Ovary (tissue), 3 donors: Measurements from ENCODE around the gene SIK3.

Source experiments
- POLR2A ChIP-seq: fragments of 450-650 bp; IDR thresholded peaks from one replicate; pipeline ENCODE4 v1.6.1; 2017; ENCODE audit warnings: antibody characterized with exemption, mild to moderate bottlenecking, moderate library complexity
- TF ChIP-seq, protein P1 (sequence below), 3 donors: fragments of 450-650 bp in 2 of 3; fragments of 200-600 bp in 1 of 3; IDR thresholded peaks; one replicate each; pipeline versions ENCODE4 v1.5.1 to v1.8.0; 2016 to 2022; ENCODE audit warnings: antibody characterized with exemption in 3 of 3, mild to moderate bottlenecking in 1 of 3
- donor health status: DM: no; HTN: no; CAD: no.

DNA sequence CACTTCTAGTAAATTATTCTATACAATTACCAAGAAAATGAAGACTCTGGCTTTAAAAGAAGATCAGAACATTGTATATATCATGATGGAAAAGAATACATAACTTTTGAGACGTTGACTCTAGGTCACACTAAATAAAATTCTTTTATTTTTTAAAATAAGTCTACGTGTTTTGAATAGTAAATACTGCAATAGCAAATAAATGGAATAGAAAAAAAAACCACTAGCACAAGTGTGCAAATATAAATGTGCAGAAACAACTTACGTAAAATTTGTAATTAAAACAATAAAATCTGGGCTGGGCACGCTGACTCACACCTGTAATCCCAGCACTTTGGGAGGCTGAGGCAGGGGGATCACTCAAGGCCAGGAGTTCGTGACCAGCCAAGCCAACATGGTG lies 17.9 kb downstream of the SIK3 start:
- TF ChIP-seq, protein P1, sequence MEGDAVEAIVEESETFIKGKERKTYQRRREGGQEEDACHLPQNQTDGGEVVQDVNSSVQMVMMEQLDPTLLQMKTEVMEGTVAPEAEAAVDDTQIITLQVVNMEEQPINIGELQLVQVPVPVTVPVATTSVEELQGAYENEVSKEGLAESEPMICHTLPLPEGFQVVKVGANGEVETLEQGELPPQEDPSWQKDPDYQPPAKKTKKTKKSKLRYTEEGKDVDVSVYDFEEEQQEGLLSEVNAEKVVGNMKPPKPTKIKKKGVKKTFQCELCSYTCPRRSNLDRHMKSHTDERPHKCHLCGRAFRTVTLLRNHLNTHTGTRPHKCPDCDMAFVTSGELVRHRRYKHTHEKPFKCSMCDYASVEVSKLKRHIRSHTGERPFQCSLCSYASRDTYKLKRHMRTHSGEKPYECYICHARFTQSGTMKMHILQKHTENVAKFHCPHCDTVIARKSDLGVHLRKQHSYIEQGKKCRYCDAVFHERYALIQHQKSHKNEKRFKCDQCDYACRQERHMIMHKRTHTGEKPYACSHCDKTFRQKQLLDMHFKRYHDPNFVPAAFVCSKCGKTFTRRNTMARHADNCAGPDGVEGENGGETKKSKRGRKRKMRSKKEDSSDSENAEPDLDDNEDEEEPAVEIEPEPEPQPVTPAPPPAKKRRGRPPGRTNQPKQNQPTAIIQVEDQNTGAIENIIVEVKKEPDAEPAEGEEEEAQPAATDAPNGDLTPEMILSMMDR (IDR thresholded peaks at IDR 0.05) = no peak
- no peak for TF ChIP-seq POLR2A
